LNCaP clone FGC (cell line): ENCODE measurements around the gene TMEM138.

Source experiments
- DNase-seq: peaks from one replicate; pipeline ENCODE4 v3.0.0-alpha.2; 2011; ENCODE audit warnings: low read depth
- H3K4me3 ChIP-seq: 2 replicates; pipeline ENCODE4 v1.5.1; 2011; ENCODE audit warnings: mild to moderate bottlenecking, low read depth, low read length, control low read depth
- CTCF ChIP-seq: IDR thresholded peaks from 2 replicates; pipeline ENCODE4 v1.5.1; 2012; ENCODE audit warnings: mild to moderate bottlenecking; ENCODE audit not compliant: control insufficient read depth, insufficient read depth; ENCODE audit errors: extremely low read depth

Gene TMEM138

GRCh38 chr11:61361741-61362541, at the start of gene TMEM138, which contains the start of gene CYB561A3:
TSS of gene TMEM138 (plus strand) at chr11:61362374. CDS start at chr11:61364391, 2,017 bp downstream.
TSS of gene CYB561A3 (minus strand) at chr11:61361882. CDS start at chr11:61356713, 5,169 bp downstream.
- DNase-seq, result peak; percentile 76
- no peak for TF ChIP-seq CTCF
- H3K4me3 ChIP-seq, result peak within 1 kb of the TSS; percentile 98

- no peak overlapping the region for H3K4me3 ChIP-seq
- TF ChIP-seq CTCF, result no peak
- no peak for DNase-seq
These were observed 46.9 kb upstream of the TMEM138 start for GRCh38 chr11:61315260-61315659.

- no peak for TF ChIP-seq CTCF
- peak overlapping the region; percentile 24; the same call in 1 of the 2 replicates for H3K4me3 ChIP-seq
- DNase-seq, result peak; percentile 65
These were observed 36.3 kb upstream of the TMEM138 start for GRCh38 chr11:61325649-61326414.

- no peak for TF ChIP-seq CTCF
These were observed 34.5 kb upstream of the TMEM138 start for GRCh38 chr11:61327669-61328071.

GRCh38 chr11:61328351-61328750, 33.8 kb upstream of the TMEM138 start:
- no peak overlapping the region for H3K4me3 ChIP-seq
- DNase-seq, result no peak
- TF ChIP-seq CTCF, result no peak

More at GRCh38 chr11:61327669-61328071, 34.5 kb upstream of the TMEM138 start:
- no peak for DNase-seq
- no peak overlapping the region for H3K4me3 ChIP-seq

GRCh38 chr11:61329871-61330270, 32.3 kb upstream of the TMEM138 start:
- H3K4me3 ChIP-seq, result no peak overlapping the region
- TF ChIP-seq CTCF, result no peak
- no peak for DNase-seq
